Skin epidermis (tissue), 12 donors: ENCODE data around the gene IMP3.
A peak's percentile ranks its signal among the peaks of the same experiment; 100 is the strongest.

ENCODE experiments used
- H3K27ac ChIP-seq, 21 experiments: fragments of 200-600 bp; sonication (generic) in 11 of 21; one replicate each; pipeline ENCODE4 v1.5.0; 2020; ENCODE audit warnings: mild to moderate bottlenecking in 3 of 21, inconsistent platforms in 2 of 21, moderate library complexity in 2 of 21
- H3K4me3 ChIP-seq, 7 experiments: fragments of 200-600 bp; sonication (generic) in 2 of 7; one replicate each; pipeline ENCODE4 v1.5.0; 2020; ENCODE audit warnings: inconsistent platforms in 2 of 7, mild to moderate bottlenecking in 2 of 7, moderate library complexity in 1 of 7

The IMP3 gene

DNA sequence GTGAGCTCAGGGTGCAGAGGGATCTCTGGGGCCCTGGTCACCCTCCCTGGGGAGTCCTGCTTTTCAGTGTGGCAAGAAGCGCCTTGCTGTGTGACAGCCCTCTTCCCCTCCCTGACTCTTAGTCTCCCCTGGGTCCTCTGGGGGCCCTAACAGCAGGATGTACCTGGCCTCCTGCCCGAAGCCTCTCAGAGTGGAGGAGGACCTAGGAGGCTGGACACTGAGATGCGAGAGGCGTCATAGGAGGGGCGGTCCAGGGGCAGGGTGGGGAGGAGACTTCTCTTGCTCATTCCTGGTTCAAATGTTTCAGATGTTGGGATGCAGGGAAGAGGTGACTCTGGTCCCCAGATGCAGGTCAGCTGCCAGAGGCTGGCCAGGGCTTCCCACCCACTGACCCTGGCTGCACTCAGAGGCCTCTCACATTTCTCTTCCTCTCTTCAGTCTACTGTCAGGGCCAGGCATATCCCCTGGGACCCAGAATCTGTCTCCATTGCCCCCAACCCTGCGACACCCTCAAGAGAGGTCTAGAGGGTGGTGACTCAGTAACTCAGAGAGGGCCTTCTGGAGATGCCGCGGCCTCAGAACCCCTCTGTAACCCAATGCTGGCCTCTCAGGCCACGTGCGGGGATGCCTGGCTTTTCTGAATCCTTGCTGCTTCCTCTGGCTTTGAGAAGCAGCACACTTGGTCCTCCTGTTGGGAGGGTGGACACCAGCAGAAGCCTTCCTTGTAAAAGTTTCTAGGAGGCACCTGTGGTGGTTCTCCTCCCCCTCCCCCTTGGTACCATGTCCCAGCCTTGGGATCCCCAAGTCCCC is 33.6 kb upstream of the IMP3 start:
- H3K27ac ChIP-seq = peak overlapping the region in 15 of 21 experiments; percentile 7 to 89 (median 65)
- no peak overlapping the region for H3K4me3 ChIP-seq

DNA sequence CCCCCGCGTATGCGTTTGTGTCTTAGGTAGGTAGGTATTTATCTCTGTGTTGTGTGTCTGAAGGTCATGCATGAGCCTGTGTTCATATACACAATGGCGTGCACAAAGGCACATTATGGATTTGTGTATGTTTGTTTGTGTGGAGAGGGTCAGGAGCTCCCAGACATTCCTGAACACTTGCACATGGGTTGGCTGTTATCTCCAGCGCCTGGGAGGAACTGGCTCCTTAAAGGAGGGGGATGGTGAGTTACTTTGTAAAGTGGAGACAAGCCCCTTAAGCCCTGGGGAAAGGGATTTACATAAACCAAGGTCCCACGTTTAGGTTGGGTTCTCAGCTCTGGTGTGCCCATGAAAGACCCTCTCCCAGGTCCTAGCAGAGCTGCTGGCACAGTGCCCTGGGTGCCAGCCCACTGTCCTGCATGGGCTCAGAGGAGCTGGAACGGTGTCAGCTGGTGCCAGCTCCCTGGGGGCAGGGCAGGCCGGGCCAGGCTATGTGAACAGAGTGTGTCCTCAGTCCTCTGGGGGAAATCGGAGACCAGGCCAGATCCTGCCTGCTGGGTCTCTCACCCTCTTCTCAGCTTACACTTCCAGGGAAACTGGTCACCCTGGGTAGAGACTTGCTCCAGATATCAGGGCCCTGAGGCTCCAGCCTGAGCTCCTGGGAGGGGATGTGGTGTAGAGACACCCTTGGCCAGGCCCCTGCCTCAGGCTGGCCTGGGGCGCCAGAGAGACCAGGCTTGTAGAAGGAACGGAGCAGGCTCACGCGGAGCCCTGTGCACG is 32.8 kb upstream of the IMP3 start:
- Histone ChIP-seq H3K27ac (peak overlapping the region in 15 of 21 experiments; percentile 7 to 89 (median 65)), H3K4me3 (no peak overlapping the region)

DNA sequence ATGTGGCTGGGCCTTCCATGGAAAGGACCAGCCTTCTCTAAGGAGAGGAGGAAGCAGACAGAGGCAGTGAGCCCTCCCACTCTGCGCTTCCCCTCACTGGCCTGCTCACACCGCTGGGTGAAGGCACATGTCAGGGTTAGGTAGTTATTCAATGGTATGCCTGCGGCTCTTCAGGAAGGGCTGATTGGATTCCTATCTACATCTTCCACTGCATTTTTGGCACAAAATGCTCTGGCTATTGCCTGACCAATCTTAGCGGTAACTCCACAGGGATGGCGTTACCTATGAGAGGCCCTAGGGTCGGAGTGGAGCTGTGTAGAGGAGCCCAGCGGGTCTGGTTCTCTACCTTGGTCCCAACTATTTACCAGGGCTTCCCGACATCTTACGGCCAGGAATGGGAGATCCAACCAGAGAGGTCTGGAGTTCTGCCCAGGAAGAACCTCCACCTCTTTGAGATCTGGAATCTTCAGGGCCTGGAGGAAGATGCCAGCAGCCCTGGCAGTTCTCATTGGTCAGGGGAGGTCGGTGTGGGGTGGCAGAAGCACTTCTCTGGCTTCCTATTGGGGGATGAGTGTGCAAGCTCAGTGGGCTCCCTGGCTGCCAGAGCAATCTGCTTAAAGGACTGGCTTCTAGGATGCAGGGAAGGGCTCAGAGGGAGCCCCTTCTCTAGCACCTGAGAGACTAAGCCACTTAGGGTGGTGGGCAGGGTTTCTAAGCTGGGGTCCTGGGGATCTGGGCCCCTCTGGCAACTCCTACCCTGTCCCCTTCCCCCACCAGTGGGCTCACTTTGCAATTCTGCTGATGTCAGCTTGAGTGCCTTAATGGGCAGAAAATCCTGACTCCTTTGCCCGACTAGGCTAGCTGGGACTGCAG is 31.9 kb upstream of the IMP3 start:
- peak overlapping the region in 10 of 21 experiments; percentile 13 to 89 (median 65) for H3K27ac ChIP-seq

DNA sequence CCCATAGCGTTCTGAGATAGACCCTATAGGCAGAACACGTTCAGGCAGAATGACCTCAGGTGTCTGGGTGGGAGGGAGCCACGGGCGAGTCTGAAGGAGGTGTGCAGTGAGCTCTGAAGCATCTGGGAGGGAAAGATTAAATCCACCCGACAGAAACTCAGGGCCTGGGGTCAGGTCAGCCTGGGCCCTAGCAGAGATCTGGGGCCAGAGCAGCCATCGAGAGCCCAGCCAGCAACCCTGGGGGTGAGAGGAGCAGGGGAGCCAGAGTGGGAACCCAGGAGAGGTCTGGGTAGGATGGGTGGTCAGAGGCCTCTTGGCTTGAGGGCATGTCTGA is 29.8 kb upstream of the IMP3 start:
- H3K27ac ChIP-seq = peak overlapping the region in 17 of 21 experiments; percentile 36 to 89 (median 75)

More for the DNA sequence above, 31.9 kb upstream of the IMP3 start:
- H3K4me3 ChIP-seq = no peak overlapping the region

DNA sequence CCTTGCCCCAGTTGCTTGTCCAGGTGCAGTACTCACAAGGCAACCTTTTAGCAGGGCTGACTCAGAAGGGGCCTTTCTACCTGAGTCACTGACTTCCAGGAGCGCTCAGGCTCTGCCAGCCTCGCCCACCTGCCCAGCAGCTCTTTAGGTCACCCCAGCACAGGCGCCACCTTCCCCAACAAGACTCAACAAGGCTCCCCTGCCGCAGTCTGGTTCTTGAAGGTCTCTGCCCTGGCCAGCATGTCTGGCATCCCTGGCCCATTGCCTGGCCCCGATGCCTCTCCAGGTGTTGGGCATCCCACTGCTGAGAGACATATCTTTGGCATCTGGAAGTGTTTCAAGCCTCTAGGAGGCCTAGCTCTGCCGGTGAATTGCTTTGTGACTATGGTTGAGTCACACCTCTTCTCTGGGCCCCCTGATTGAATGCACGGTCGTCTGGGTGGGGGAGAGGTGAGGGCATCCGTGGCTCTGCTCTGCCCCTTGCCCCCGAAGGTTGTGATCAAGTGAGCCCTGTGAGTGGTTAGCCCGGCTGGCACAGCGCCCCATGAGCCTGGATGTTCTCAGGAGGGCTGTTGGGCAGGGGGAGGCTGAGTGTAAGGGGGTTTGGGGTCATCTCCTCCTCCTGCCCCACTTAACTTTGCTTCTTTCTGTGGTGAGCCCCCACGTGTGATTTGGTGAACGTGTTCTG is 29.3 kb upstream of the IMP3 start:
- H3K4me3 ChIP-seq = no peak overlapping the region
- H3K27ac ChIP-seq = peak overlapping the region in 20 of 21 experiments; percentile 22 to 89 (median 77)

More for the DNA sequence above, 29.8 kb upstream of the IMP3 start:
- H3K4me3 ChIP-seq = no peak overlapping the region

DNA sequence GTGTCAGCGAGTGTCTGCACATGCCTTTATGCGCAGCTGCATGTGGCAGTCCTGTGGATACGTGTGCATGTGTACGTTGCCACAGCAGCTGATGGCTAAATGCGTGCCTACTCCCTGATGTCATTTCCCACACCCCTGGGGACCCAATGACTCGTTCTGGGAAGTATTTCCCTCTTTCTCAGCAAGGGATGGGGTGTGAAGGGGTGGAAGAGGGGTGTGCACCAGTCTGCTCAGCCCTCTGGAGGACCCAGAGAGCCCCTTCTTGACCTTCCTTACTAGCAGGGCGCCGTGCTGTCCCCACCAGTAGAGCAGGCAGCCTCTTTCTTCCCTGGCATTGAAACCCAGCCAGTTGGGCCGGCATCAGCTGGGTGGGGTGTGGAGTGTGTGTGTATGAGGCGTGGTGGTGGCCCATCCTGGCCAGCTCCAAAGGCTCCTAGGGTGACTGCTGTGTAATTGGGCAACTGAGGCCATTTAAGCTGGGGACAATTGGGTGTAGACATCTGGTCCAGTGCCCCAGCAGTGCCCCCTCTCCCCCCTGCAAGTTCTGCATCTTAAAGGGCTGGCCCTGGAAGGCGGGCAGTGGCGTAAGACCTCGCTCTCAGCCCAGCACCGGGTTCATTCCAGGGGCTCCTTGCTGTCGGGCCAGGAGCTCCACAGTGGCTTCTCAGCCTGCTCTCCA is 26.9 kb upstream of the IMP3 start:
- no peak overlapping the region for H3K4me3 ChIP-seq

DNA sequence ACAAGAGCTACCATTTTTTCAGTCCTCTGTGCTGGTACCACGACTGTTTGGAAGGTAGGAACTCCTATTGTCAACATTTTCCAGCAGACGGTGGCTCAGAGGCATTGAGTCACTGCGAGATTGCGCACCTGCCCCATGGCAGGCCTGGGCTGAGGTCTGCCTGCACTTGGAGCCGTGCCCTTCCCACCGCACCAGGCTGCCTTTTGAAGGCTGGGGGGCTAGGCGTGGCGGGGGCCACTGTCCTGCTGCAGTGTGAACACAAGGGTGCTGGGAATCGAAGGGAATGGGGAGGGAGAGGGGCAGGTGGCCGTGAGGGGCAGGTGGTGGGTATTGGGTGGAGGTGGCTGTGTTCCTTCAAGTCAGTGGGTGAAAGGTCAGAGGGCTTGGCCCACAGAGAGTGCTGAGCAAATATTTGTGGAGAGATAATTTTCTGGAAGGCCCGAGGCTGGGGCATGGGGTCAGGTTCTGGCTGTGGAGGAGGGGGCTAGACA is 24.0 kb upstream of the IMP3 start:
- H3K4me3 ChIP-seq = no peak overlapping the region
- peak overlapping the region in 20 of 21 experiments; percentile 26 to 92 (median 73) for H3K27ac ChIP-seq

More for the DNA sequence above, 26.9 kb upstream of the IMP3 start:
- peak overlapping the region; percentile 16 to 93 (median 86) for H3K27ac ChIP-seq

DNA sequence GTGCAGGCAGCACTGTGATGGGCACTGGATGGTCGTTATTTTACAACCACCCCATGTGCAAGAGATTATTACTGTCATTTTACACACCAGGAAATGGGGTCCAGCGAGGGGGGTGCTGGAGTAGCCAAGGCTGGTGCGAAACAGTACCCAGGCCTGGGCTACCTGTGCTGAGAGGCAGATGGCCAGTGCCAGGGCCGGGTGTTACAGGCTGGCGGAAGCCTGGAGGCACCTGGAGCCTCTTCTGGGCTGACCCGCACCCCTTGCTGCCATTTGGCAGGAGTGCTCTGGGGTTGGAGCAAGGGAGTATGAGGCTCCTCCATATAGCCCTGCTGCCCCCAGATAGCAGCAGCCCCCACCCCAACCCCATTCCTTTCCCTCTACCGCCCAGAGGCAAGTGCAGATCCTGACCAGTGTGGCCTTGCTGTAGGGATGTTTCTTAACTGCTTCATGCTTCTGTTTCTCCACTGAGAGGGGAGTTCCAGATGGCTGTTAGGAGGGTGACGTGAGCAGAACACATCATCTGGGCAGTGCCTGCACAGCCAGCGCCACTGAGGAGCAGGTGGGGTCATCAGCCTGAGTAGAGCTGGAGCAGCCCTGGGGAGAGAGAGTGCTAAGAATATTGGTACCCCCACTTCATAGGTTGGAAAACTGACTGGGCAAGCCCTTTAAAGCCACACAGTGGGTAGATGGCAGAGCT is 22.9 kb upstream of the IMP3 start:
- Histone ChIP-seq H3K27ac (peak overlapping the region in 20 of 21 experiments; percentile 28 to 92 (median 85)), H3K4me3 (no peak overlapping the region)

DNA sequence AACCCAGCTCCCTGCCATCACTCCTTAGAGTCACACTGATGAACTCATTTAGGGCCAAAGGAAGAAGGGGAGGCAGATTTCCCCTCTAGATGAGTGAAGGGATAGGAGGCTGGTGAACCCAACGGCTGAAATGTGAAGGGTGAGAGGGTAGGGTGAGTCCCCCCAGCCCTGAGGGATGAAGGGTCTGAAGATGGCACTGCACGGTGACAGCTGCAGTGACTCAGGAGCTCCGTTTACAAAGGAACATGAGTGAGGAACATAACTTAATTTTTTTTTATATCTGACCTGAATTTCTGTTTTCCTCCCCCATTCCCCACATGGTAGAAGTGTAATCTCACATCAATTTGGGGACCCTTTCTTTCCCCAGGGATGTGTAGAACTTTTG is 21.7 kb upstream of the IMP3 start:
- H3K4me3 ChIP-seq = no peak overlapping the region
- H3K27ac ChIP-seq = peak overlapping the region in 20 of 21 experiments; percentile 65 to 92 (median 86)

DNA sequence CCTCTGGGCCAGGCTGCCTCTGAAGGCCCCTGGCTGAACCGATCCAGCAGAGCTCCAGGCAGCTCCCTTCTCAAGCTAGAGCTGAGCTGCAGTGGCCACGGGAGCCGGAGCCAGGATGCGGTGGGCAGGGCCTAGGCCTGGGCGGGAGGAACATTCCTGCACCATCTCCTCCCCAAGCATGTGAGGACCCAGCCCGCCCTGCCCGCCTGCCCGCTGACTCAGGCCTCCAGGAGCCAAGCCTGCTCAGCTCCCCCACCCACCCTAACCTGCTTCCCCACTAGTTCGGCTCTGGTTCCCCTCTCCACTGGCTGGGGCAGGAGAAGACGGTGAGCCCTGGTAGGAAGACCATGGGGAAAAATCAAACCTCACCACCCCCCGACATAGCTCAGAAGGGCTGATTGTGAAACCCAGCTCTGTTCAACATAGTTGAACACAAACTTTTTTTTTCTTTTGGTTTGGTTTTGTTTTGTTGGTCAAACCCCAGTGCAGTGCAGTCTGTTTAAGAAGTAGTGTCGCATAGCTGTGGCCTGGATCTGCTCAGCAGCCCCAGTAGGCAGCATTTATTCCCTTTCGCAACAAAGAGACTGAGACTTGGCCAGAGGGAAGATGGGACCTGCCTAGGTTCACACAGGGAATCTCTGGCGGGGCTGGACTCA is 21.2 kb upstream of the IMP3 start:
- H3K27ac ChIP-seq = peak overlapping the region in 20 of 21 experiments; percentile 65 to 92 (median 86)

DNA sequence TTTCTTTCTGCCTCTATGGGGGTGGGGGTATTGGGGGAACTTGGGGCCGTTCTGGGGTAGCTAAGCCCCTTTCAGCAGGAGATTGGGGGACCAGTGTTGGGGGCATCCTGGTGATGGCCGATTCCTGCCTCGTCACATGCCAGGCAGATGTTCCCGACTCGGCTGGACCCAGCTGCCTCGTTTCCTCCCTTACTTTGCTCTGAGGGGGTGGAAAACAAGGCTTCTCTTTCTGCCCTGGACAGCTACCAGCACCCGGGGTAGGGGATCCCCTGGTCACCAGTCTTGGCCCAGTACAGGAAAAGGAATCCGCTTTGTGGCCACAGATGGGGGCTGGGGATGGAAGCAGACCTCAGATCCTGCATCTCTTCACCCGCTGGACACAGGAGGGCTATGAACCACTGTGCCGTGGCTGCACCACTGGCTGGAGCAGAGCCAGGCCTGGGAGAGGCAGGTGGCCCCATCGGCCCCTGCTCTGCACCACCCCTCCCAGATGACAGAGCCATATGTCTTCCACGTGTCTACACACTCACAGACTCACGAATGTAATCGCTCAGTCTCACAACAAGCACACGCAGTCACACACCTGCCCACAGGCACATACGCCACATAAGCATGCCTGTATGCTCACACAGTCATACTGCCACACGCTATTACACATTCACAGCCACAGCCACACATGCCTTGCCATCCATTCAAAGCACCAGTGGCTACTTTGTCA is 20.1 kb upstream of the IMP3 start:
- H3K27ac ChIP-seq = peak overlapping the region in 20 of 21 experiments; percentile 65 to 92 (median 84)
- no peak overlapping the region for H3K4me3 ChIP-seq

More for the DNA sequence above, 21.2 kb upstream of the IMP3 start:
- no peak overlapping the region for H3K4me3 ChIP-seq

DNA sequence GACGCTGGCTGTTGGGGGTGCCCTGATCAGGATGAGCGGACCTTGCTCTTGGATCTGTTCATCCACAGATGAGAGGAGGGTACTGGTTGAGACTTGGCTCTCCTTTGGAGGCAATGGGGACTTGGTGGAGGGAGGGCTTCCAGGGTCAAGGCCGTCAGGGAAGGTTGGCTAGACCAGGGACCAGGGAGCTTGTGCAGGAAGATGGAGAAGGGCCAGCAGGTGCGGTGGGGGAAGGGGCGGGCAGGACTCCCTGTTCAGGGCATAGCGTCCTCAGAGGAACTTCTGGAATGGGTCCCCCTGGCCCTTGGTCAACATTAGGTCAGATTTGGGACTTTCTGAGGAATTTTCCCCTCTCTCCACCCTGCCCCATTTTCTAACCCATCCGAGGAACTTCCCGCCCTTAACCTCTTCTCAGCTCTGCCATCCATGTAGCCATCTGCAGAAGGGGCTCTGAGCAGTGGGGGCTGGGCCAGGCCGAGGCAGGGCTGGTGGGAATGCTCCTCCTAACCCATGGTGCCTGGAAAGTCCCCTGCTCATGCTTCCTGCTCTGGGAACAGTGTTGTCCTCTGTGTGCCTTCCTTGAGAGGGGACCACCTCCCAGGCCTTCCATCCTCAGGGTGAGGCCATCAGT is 19.2 kb upstream of the IMP3 start:
- Histone ChIP-seq H3K27ac (peak overlapping the region in 16 of 21 experiments; percentile 24 to 91 (median 82)), H3K4me3 (no peak overlapping the region)

DNA sequence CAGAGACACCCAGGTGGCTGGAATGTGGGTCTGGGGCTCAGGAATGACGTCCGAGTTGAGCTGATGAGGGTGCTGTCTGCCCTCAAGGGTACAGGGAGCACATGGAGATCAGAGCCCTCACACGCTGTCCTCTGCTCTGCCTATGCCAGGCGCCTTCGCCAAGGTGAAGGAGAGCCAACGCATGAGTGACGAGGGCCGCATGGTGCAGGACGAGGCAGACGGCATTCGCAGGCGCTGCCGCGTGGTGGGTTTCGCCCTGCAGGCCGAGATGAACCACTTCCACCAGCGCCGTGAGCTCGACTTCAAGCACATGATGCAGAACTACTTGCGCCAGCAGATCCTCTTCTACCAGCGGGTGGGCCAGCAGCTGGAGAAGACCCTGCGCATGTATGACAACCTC is 16.8 kb upstream of the IMP3 start:
- Histone ChIP-seq H3K27ac (no peak overlapping the region), H3K4me3 (no peak overlapping the region)

DNA sequence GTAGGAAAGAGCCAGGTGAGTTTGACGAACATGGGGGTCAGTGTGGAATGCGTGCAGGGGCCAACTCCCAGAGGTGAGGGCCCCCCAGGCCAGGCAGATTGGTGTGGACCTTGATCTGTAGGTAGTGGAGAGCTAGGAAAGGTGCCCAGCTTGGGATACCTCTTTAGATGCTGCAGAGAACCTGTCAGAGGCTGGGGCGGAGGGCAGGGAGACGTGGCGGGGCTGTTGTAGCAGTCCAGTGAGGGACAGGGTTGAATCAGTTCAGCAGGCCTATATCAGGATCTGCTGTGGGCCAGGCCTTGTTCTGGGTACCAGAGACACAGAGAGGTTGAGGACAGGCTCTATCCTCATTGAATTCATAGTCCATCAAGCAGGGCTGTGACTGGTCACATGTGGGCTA is 16.3 kb upstream of the IMP3 start:
- no peak overlapping the region for H3K4me3 ChIP-seq
- peak overlapping the region in 2 of 21 experiments; percentile 32 to 51 for H3K27ac ChIP-seq

DNA sequence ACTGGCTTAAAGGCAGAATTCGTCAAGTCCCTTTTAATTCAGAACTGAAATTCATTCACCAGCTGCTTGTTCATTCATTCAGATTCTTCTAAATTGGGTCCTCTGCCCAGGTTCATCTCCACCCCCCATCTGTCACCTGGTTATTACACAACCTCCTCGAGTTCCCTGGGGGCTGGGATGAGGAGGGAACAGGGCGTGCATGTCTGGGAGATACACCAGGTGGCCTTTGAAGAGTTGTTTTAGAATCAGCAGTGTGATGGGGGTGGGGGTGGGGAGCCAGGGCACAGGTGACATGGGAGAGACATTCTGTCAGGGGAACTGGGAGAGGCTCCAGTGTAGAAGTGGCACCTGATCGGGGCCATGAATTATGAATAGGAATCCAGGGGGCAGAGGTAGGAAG is 15.9 kb upstream of the IMP3 start:
- peak overlapping the region in 2 of 21 experiments; percentile 32 to 51 for H3K27ac ChIP-seq
- no peak overlapping the region for H3K4me3 ChIP-seq

DNA sequence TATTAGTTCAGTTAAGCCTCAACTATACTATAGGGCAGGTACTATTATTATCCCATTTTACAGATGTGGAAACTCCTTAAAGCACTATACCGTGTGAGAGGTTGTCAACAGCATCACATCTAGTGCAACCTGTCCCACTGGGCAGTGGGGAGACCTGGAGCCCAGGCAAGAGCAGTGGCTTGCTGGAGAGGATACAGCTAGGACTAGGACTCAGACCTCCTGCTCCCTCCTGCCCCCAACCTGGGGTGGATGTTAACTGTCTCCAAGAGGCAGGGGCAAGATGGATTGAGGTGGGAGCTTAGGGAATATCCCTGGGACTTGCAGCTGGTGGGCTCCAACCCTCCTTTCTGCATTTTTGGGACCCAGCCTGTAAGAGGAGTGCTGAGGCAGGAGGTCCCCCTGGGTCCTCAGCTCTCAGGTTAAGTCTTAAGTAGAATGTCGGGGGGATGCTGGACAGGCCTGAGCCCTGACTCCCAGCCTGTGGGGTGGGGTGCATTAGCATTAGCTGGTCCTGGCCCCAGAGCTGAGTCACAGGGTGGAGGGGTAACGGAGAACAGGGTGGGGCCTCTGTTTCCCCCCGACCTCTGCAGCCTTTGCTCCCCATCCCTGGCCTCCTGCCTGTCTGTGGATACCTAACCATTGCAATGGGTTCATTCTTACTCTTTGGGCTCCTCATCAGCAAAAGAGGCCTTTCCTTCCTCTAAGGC is 14.3 kb upstream of the IMP3 start:
- Histone ChIP-seq H3K27ac (peak overlapping the region in 3 of 21 experiments; percentile 5 to 35 (median 13)), H3K4me3 (no peak overlapping the region)
